Esophagus (tissue), 2 donors: Measurements from ENCODE around the gene ANKRD29. TPM values are rescaled to one million over a fixed set of nuclear protein-coding genes. Genes with fewer than 3 reads are reported as not detected.

Experiments
- H3K27ac ChIP-seq, 2 donors: one replicate each; pipeline ENCODE4 v1.5.1; 2013; ENCODE audit warnings: low read depth in 2 of 2, mild to moderate bottlenecking in 2 of 2, inconsistent platforms in 1 of 2, low read length in 1 of 2, moderate library complexity in 1 of 2
- H3K27me3 ChIP-seq, 2 donors: one replicate each; pipeline ENCODE4 v1.6.1; 2013; ENCODE audit warnings: low read length in 2 of 2, control low read depth in 1 of 2, mild to moderate bottlenecking in 1 of 2; ENCODE audit not compliant: insufficient read depth in 2 of 2, control insufficient read depth in 1 of 2
- H3K36me3 ChIP-seq, 2 donors: one replicate each; pipeline ENCODE4 v1.6.1; 2013; ENCODE audit warnings: low read length in 1 of 2; ENCODE audit not compliant: control insufficient read depth in 2 of 2, insufficient read depth in 2 of 2
- H3K4me1 ChIP-seq, 2 donors: one replicate each; pipeline ENCODE4 v1.6.1; 2013; ENCODE audit warnings: low read length in 1 of 2; ENCODE audit not compliant: control insufficient read depth in 2 of 2, insufficient read depth in 2 of 2
- H3K4me3 ChIP-seq, 2 donors: one replicate each; pipeline ENCODE4 v1.5.1; 2013; ENCODE audit warnings: low read length in 2 of 2, mild to moderate bottlenecking in 2 of 2, low read depth in 1 of 2, moderate library complexity in 1 of 2
- H3K9me3 ChIP-seq, 2 donors: one replicate each; pipeline ENCODE4 v1.6.1; 2013; ENCODE audit warnings: mild to moderate bottlenecking in 2 of 2, low read depth in 1 of 2, low read length in 1 of 2, moderate library complexity in 1 of 2; ENCODE audit not compliant: control insufficient read depth in 2 of 2, insufficient read depth in 1 of 2
- WGBS, 2 donors: extraction: QIAGEN DNeasy Blood & Tissue Kit; methylation state at CpG; one replicate each; pipeline ENCODE4 v1.1.7; 2013; 5-methylcytosine and 5-hydroxymethylcytosine counted together
- polyA plus RNA-seq, 2 donors: library from polyadenylated mRNA; stranded (reverse); fragments of 200-250 nt; gene quantifications; one replicate each; pipeline ENCODE4 v1.2.3, GENCODE V29; 2013
- donor health status: healthy with polysubstance abuse.
- donor health status: Bipolar disorder and iron deficiency.

Gene ANKRD29
- polyA plus RNA-seq, 2 donors, result 7.2 to 14.8 TPM

DNA sequence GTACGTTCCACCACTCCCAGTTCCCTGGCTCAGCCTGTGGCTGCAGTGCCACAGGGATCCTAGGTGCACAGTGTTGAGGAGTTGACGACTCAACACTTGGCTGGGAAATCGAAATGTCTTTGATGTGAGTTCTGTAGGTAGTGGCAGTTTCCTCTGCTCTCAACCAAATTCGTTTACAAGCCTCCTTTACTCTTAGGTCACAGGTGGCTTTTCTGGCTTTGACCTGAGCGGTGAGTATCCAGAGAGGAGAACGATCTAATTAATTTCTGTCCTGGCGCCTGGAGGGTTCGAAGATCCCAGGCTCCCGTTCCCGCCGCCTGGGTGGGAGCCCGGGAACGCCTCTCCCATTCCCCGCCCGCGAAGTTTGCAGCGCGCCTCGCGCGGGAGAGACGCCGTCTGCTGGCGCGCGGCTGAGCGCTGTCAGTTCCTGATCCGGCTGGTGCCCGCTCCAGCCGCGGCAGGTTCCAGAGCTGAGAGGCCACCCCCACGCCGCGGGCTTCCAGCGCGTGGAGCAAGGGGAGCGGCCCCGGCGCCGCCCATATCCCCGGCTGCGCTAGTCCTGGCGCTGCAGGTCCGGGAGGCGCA lies 26.4 kb upstream of the ANKRD29 start, which contains the start of gene LAMA3:
Gene LAMA3 (plus strand): TSS at position 423 of the 585 bp plus-strand sequence. CDS start 231 bp downstream, outside the sequence.
- Histone ChIP-seq H3K9me3 (no peaks in the 10 kb centered on the region), H3K27ac (peak within 1 kb of the TSS; percentile 57 to 72), H3K27me3 (no peaks in the 10 kb centered on the region), H3K36me3 (no peaks in the 10 kb centered on the region), H3K4me3 (peak within 1 kb of the TSS; percentile 64 to 65), H3K4me1 (peaks cover 0 to 7% of the 10 kb centered on the region in 2 donors)
- WGBS, 2 donors, result 1% methylated on average over 45 of the region's 45 CpGs

DNA sequence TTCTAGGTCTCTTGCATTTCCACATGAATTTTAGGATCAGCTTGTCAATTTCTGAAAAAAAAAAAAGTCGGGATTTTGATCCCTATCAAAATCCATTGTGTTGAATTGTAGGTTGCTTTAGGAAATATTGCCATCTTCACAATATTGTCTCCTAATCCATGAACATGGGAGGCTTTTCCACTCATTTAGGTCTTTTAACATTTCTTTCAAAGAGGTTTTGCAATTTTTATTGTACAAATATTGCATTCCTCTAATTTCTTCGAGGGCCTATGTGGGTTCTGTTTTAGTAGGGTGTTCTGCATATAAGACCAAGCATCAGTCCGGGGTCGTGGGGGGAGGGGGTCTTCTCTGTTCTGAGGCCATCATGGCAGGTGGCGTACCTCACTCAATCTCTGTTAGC lies 25.8 kb upstream of the ANKRD29 start:
- Histone ChIP-seq H3K4me3 (peak overlapping the region in 1 of 2 donors; percentile 64), H3K9me3 (no peaks in the 10 kb centered on the region), H3K4me1 (peaks cover 0 to 7% of the 10 kb centered on the region in 2 donors), H3K36me3 (no peaks in the 10 kb centered on the region), H3K27ac (peak overlapping the region; percentile 57 to 72), H3K27me3 (no peaks in the 10 kb centered on the region)
- WGBS, 2 donors, result 47 to 51% methylated on average over 5 of the region's 5 CpGs

- no peaks in the 10 kb centered on the region for H3K9me3 ChIP-seq
- no peak overlapping the region for H3K4me3 ChIP-seq
- H3K27me3 ChIP-seq, result no peaks in the 10 kb centered on the region
- no peak overlapping the region for H3K27ac ChIP-seq
- peaks cover 0 to 2% of the 10 kb centered on the region in 2 donors for H3K4me1 ChIP-seq
- 42 to 69% methylated on average over 5 of the region's 5 CpGs for WGBS, 2 donors
- no peaks in the 10 kb centered on the region for H3K36me3 ChIP-seq
Measured at GRCh38 chr18:23684515-23685197, 21.9 kb upstream of the ANKRD29 start.

DNA sequence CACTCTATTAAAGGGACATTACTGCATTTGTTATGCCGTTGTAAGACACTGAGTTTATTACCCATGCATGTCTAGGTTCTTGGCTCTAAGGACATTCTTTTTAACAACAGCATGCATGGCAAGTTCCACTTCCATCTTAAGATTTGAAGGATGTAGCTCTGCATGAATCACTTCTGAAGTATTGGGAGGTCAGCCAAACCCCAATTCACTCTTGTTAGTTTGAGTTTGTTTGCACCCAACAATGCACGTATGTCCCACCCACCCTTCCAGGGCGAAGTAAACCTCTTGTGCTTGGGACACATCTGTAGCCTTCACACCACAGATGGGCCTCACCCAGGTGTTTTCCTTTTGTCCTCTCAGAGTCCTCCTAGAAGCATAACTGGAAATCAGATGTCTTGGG lies 21.0 kb upstream of the ANKRD29 start:
- no peak overlapping the region for H3K4me3 ChIP-seq
- no peaks in the 10 kb centered on the region for H3K27me3 ChIP-seq
- H3K27ac ChIP-seq, result no peak overlapping the region
- 35 to 44% methylated on average over 3 of the region's 3 CpGs for WGBS, 2 donors
- H3K9me3 ChIP-seq, result no peaks in the 10 kb centered on the region
- H3K4me1 ChIP-seq, result no peaks in the 10 kb centered on the region
- H3K36me3 ChIP-seq, result peaks cover 0 to 3% of the 10 kb centered on the region in 2 donors

- Histone ChIP-seq H3K4me3 (no peak overlapping the region), H3K9me3 (no peaks in the 10 kb centered on the region), H3K36me3 (peaks cover 0 to 3% of the 10 kb centered on the region in 2 donors), H3K4me1 (no peaks in the 10 kb centered on the region), H3K27me3 (no peaks in the 10 kb centered on the region), H3K27ac (no peak overlapping the region)
- WGBS, 2 donors, result 75% methylated on average over 3 of the region's 3 CpGs
Measured at GRCh38 chr18:23683155-23683554, 20.4 kb upstream of the ANKRD29 start.

DNA sequence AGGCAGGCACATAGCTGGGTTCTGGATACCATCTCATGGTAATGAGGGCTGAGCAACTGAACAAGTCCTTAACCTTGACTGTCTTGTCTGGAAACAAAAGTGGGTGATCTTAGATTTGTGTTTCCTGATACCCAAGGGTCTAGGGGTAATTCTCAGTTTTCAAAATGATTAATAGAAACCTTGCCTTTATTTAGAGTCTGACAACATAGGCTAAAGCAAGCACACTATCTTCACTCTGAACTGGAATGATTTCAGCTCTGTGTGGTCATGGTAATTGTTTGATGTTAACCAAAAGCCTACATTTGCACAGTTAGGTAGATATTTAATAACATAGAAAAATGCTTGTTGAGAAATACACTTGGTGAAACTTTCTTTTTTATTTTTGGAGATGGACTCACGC lies 19.8 kb upstream of the ANKRD29 start:
- Histone ChIP-seq H3K36me3 (peaks cover 0 to 3% of the 10 kb centered on the region in 2 donors), H3K4me3 (no peak overlapping the region)

DNA sequence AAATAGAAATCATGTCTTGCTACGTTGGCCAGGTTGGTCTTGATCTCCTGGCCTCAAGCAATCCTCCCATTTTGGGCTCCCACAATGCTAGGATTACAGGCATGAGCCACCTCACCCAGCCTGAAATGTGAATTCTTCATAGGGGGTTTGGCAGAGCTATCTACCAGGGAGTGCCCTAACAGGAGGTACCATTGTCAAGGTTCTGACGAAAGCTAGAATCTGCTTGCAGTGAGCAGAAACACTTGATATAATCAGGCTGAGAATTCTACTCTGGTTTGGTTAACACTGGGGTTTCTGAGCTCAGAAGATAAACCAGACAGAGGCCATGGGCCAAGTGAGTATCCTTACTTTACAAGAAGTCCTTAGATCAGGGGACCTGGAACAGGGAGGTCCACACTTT lies 19.3 kb upstream of the ANKRD29 start:
- Histone ChIP-seq H3K4me3 (no peak overlapping the region), H3K27ac (no peak overlapping the region), H3K9me3 (no peaks in the 10 kb centered on the region), H3K4me1 (no peaks in the 10 kb centered on the region), H3K27me3 (no peaks in the 10 kb centered on the region), H3K36me3 (peaks cover 0 to 3% of the 10 kb centered on the region in 2 donors)
- 60 to 74% methylated on average over 2 of the region's 2 CpGs for WGBS, 2 donors

More for the DNA sequence above, 19.8 kb upstream of the ANKRD29 start:
- Histone ChIP-seq H3K27ac (no peak overlapping the region), H3K27me3 (no peaks in the 10 kb centered on the region), H3K9me3 (no peaks in the 10 kb centered on the region), H3K4me1 (no peaks in the 10 kb centered on the region)
- 91 to 94% methylated on average over 1 of the region's 1 CpG for WGBS, 2 donors

GRCh38 chr18:23675896-23676295 lies 13.2 kb upstream of the ANKRD29 start:
- no peaks in the 10 kb centered on the region for H3K27me3 ChIP-seq
- WGBS, 2 donors, result 85 to 90% methylated on average over 3 of the region's 3 CpGs
- H3K4me1 ChIP-seq, result no peaks in the 10 kb centered on the region
- H3K27ac ChIP-seq, result no peak overlapping the region
- H3K4me3 ChIP-seq, result no peak overlapping the region
- H3K36me3 ChIP-seq, result peaks cover 0 to 3% of the 10 kb centered on the region in 2 donors
- no peaks in the 10 kb centered on the region for H3K9me3 ChIP-seq

GRCh38 chr18:23675236-23675635 lies 12.5 kb upstream of the ANKRD29 start:
- H3K27me3 ChIP-seq, result no peaks in the 10 kb centered on the region
- H3K4me1 ChIP-seq, result no peaks in the 10 kb centered on the region
- no peak overlapping the region for H3K27ac ChIP-seq
- peaks cover 0 to 3% of the 10 kb centered on the region in 2 donors for H3K36me3 ChIP-seq
- no peaks in the 10 kb centered on the region for H3K9me3 ChIP-seq
- H3K4me3 ChIP-seq, result no peak overlapping the region

GRCh38 chr18:23673725-23674124 lies 11.0 kb upstream of the ANKRD29 start:
- H3K36me3 ChIP-seq, result no peaks in the 10 kb centered on the region
- H3K4me3 ChIP-seq, result no peak overlapping the region
- H3K27ac ChIP-seq, result peak overlapping the region in 1 of 2 donors; percentile 22
- WGBS, 2 donors, result 25 to 46% methylated on average over 1 of the region's 1 CpG
- no peaks in the 10 kb centered on the region for H3K4me1 ChIP-seq
- H3K9me3 ChIP-seq, result no peaks in the 10 kb centered on the region
- no peaks in the 10 kb centered on the region for H3K27me3 ChIP-seq
